SH-SY5Y (cell line): ENCODE data around the gene STC2.

Experiments
- GATA2 ChIP-seq: IDR thresholded peaks from 2 replicates; pipeline ENCODE4 v1.6.1; 2011; ENCODE audit warnings: mild to moderate bottlenecking, low read depth, low read length
- GATA3 ChIP-seq: IDR thresholded peaks from 2 replicates; pipeline ENCODE4 v1.6.1; 2011; ENCODE audit warnings: low read depth, mild to moderate bottlenecking, low read length, moderate library complexity

STC2 gene

DNA sequence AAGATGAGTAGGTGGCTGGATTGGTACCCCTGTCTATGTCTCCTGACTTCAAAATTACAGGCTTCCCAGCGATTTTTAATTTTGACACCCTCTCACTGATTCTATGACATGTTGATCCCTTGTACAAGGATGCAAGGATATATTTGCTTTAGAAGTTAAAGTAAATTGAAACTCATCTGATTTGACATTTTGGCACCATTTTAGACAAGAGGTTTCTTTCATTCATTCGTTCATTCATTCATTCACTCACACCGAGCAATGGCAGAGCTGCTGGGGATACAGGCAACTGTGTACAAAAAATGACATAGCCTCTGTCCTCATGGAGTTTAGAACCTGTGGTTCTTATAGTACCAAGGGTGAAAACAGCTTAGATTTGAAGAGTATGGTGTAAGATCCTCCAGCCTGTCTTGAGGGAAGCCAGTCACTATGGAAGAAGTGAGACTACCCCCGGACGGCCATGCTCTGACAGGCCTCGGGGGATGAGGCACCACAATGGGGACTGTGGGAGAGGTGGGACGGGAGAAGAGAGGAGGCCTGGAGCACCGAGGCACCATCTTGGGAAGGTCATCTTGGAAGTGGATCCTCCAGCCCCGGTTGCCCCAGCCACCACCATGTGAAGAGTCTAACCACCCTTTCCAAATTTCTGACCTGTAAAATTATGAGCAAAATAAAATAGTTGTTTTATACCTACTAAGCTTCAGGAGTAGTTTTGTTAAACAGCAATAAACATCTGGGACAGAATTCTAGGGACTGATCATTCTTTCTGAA is 16.2 kb downstream of the STC2 start:
- TF ChIP-seq GATA2, result no peak
- no peak for TF ChIP-seq GATA3

DNA sequence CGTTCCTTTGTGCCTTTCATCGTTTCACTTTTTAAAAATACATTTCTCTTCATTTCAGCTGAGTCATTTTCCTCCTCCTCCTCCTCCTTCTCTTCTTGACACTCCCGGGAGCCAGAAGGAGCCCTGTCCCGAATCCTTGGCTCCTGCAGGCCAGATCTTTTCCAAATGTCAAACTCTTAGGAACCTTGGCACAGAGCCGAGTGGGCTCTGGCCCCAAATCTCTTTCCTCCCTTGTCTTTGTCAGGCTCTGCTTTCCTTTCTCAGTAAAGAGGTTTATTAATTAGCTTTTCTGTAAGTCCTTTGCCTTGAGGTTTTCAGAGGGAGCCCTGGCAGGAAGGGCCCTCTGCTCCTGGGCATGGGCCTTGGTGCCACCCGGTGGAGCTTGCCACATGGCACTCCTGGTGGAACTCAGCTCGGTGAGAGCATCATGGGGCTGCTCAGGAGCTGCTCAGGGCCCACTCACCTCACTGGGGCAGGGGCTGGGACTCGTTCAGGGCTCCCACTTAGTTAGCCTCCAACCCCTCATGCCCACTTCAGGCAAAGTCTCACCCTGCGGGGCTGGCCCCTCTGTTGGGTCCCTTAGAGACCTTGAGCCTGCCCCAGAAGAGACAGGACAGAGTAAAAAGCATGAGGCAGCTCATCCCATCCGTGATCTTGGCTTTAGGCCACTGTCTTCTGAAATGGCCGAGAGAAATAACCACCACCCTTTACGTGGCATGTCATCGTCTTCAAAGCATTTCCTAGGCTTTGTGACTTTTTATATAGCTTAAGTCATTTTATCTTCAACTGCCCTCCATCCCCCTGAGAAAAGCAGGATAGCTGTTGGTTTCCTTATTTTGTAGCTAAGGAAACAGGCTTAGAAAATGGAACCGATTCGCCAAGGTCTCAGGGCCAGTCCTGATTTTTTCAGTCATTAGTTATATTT is 17.1 kb downstream of the STC2 start:
- TF ChIP-seq GATA3 (no peak), GATA2 (no peak)

DNA sequence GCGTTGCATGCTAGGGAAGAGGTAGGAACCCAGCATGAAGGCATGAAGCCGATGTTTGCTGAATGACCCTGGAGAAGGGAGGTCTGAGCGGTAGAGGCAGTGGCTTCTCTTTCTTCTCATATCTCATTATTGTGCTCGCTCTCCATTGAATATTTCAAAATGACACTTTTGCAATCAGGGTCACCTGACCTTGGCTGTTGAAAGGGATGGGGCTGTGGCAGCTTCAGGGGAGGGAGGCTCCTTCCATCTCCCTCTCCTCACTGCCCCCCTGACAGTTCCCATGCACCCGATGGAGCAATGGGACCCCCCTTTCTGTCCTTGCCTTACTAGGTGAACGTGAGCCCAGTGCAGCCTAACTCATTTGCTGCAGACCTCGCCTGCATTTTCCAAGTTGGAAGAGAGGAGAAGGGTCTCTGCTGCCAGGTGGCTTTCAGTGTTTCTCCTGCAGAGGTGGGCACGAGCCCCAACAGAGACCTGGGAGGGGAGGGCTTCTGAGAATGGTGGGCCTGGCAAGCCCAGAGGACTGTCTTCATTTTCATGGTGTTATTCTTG is 17.9 kb downstream of the STC2 start:
- TF ChIP-seq GATA3 (no peak), GATA2 (no peak)

DNA sequence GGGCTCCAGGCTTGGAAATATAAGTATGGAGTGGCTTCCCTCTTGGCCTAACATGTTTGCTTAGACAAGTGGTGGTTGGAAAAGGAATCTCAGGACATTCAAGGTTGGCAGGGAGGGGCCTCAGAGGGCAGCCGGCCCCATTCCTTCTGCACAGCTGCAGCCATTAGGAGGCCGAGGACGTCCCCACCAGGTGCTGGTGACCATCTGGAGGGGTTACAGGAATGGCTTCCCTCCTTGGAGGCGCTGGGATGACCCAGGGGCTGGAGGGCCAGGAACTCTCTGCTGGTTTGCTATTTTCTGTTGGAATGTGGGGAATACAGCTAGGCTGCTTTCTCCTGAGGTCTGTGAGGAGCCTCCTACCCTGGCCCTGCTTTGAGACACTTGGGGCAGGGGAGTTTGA is 18.5 kb downstream of the STC2 start:
- TF ChIP-seq GATA2 (no peak), GATA3 (no peak)

DNA sequence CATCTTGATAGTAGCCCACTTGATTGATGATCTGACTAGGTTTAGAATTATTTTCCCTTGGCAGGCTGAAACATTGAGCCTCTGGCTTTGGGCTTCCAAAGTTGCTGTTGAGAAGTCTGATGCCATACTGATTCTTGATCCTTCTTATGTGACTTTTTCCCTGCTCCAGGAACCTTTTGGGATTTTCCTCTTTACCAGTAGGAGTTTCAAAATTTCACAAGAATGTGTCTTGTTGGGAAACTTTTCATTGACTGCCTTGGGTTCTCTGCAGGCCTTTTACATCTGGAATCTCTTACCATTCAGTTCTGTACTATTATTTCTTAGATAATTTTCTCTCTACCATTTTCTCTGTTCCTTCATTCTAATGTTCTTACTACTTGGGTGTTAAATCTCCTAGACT is 20.0 kb downstream of the STC2 start:
- no peak for TF ChIP-seq GATA2

DNA sequence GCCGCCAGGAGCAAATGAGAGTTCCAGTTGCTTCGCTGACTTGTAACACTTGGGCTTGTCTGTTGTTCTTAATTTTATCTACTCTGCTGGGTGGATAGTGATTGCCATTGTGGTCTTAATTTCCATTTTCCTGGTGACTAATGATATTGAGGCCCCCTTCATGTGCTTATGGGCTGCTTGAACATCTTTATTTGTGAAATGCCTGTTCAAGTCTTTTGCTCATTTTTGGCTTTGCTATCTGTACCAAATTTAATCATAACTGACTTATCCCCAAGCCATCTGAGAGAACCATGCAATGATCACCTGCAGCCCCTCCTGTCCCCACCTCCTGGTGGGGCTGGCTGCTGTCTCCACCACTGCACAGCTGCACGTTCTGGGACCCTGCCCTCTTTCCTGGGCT is 20.5 kb downstream of the STC2 start:
- TF ChIP-seq GATA2 (no peak), GATA3 (no peak)

DNA sequence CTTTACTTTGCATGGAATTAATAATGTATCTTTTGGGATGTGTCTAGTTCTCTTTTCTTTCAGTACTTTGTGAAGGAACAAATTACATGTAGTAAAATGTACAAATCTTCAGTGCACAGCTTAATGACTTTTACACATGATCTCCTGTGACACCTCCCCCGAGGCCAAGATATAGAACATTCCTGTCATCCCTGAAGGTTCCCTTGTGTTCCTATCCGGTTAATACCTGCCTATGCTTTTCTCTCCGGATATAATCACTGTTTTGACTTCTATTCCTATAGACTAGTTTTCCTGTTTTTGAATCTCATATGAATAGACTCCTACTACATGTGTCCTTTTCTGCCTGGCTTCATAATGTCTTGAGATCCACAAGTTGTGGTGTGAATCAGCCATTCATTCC is 21.5 kb downstream of the STC2 start:
- TF ChIP-seq GATA3 (no peak), GATA2 (no peak)

DNA sequence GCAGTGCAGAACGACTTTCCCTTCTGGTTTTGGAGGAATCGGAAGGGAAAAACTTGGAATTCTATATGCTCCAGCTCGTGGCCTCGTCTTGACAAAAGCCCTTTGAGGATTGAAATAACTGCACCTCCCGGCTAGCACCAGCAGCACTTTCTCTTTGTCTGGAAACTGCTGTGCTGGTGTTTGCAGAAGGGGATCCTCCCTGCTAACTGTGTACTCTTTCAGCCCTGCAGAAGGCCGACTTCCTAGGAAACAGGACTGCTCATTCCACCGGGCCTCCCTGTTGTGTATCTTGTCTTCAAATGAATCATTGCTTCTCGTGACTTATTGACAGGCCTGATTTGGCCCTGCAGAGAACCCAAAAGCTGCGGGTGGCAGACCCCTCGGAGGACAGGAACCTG is 23.6 kb downstream of the STC2 start:
- no peak for TF ChIP-seq GATA2
- TF ChIP-seq GATA3, result no peak

DNA sequence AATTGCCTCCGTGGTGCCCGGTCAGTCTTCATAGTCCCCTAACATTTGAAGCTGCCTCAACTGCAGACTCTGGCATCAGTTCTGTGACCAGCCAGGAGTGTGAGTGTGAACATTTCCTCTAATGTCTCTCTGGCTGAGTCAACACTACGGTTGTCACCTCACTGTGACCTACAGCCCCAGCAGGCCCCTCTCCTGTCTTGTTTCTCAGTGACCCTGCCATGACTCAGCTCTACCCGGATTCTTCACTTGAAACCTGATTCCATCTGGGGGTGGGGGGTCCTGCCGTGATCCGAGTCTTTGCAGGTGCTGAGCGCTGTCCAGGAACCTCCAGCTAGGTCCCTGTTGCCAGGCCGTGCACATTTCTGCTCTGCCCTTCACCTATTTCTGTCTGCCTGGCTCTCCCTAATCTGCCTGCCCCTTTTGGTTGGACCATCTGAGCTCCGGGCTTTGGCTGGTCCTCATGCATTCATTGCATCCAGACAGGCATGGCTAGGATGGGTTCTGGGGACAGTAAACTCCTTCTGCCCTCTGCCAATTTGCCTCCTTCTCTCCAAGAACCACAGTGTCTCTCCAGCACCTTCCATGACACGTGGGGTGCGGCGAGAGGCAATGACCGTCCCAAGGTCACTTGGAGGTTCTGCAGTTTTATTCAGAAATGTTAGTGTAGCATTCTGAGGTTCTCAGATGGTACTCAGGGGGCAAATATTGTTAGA is 24.2 kb downstream of the STC2 start:
- TF ChIP-seq GATA2, result no peak
- TF ChIP-seq GATA3, result no peak

DNA sequence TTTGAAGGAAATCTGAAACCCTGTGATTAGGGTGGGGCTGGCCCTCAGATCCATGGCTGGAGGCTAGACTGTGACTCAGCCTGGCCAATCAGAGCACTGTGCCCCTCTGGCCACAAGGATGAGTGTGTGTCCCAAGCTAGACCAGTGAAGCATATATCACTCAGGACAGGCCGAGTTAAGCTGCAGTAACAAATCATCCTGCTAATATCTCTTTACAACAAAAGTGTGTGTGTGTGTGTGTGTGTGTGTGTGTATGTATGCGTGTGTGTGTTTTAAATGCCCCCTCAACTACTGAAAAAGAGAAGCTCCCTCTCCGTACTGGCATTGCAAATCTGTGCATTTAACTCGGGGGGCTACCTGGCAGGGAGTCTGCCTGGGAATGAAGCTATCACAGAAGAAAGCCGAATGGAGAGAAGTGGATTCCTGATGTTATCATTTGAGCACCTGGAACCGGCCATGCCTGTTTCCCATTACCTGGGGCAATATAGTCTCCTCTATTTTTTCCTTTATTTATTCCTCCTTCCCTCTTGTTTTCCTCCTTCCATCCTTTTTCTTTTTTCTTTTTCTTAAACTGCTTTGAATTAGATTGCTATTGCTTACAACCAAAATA is 25.6 kb downstream of the STC2 start:
- TF ChIP-seq GATA3 (no peak), GATA2 (no peak)

DNA sequence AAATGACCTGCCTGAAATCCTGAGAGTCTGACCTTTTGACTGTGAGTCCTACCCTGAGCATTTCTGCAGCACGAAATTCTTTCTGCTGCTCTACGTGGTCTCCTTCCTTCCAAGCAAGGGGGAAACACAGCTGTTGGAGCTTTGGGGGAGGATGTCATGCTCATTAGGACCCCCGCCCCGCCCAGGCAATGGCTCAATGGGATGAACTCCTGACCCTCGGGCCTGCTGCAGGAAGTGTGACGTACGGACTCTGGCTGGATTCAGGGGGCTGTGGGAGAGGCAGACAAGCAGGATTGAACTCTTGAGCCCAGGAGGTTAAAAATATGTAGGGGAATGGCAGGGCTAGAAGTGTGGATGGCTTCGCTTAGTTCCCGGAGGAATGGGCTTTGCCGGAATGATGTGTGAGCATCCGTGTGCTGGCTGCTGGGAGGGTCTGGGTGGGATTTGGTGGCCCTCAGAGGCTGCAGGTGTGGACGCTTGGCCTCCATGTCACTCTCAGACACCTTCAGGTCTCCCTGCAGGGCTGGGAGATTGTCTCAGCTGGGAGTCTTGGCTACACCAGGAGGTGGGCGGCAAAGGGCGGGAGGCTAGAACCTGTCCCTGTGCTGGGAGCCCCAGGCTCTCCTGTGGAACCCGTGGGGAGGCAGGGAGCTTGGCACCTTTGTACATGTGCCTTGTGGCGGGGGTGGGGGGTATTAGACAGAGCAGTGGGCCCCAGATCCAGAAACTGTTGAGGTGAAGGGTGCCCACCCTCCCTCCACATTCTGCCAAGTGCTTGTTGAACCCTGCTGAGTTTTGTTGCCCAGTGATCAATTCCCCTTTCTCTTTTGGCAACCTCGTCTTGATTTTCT is 26.3 kb downstream of the STC2 start:
- TF ChIP-seq GATA3 (no peak), GATA2 (no peak)

DNA sequence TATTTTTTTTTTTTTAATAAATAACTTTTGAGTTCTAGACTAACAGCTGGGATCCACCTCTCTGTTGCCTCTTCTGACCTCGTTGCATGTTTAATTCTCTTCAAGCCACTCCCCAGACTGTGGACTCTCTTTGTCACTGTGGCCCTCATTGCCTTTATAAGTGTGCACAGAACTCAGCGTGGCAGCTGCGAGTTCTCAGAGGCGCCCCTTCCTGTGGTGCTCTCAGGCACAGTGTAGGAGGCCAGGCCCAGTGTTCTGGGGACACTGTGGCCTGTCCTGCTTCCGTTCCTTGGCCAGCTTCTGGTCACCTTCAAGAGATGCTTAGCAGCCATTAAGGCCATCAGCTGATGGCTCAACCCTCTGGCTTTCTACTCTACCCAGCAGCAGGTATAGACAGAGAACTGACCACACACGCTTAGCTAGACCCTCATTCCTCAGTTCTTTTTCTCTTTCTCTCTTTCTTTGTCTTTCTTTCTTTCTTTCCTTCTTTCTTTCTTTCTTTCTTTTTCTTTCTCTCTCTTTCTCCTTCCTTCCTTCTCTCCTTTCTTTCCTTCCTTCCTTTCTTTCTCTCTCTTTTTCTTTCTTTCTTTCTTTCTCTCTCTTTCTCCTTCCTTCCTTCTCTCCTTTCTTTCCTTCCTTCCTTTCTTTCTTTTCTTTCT is 27.7 kb downstream of the STC2 start:
- TF ChIP-seq GATA2, result no peak
- TF ChIP-seq GATA3, result no peak
